Epithelial cell of esophagus (primary cell): ENCODE measurements around the gene GPR62.
"Not testable (repeated sequence)": the region's sequence is repeated elsewhere in the genome, so short reads cannot be mapped to it uniquely, and the experiment has no call there.

Experiments
- DNase-seq: peaks from one replicate; pipeline ENCODE4 v3.0.0; 2010; ENCODE audit warnings: low read depth
- H3K4me3 ChIP-seq: 2 replicates; pipeline ENCODE4 v1.5.1; 2011; ENCODE audit warnings: mild to moderate bottlenecking, low read length, control low read depth
- CTCF ChIP-seq: IDR thresholded peaks from 2 replicates; pipeline ENCODE4 v1.5.1; 2011; ENCODE audit warnings: low read depth, mild to moderate bottlenecking, low read length, control low read depth, inconsistent platforms; ENCODE audit not compliant: insufficient read depth; ENCODE audit errors: missing control alignments

Gene GPR62, protein sequence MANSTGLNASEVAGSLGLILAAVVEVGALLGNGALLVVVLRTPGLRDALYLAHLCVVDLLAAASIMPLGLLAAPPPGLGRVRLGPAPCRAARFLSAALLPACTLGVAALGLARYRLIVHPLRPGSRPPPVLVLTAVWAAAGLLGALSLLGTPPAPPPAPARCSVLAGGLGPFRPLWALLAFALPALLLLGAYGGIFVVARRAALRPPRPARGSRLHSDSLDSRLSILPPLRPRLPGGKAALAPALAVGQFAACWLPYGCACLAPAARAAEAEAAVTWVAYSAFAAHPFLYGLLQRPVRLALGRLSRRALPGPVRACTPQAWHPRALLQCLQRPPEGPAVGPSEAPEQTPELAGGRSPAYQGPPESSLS

GRCh38 chr3:51955175-51955892 lies at the start of gene GPR62:
Gene GPR62, plus strand, starts transcription at chr3:51955381. Its CDS starts 272 bp downstream, at chr3:51955653.
- no peak for DNase-seq
- TF ChIP-seq CTCF = no peak
- H3K4me3 ChIP-seq = no peak within 1 kb of the TSS

DNA sequence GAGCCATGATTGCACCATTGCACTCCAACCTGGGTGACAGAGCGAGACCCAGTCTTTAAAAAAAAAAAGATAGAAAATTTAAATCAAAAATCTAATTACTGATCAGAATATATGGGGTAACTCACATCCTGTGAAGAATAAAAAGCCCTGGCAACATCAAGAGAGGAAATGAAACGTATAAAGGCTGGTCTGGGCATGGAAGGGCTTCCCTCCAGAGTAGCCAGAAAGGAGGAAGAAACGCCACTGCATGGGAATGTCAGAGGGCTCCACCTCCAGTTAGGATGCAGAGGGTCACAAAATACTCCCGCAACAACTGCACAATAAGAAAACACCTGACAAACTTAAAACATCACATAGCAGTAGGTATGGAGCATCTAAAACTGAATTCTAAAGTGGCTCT lies 47.2 kb upstream of the GPR62 start:
- TF ChIP-seq CTCF = no peak
- peak; percentile 63 for DNase-seq
- H3K4me3 ChIP-seq = no peak overlapping the region

DNA sequence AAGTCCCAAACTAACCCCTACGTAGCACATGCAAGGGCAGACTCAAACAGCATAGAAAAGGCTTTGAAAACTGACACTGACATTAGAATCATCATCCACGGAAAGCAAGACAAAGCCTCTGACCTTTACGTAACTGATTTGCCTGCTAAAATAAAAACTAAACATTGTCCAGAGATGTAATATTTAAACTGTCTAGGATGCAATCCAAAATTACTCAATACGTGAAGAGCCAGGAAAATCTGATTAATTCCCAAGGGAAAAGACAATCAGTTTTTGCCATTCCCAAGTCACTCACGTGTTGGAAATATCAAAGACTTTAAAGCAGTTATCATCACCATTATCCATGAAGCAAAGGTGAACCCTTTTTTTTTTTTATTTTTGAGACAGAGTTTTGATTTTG lies 38.8 kb upstream of the GPR62 start:
- no peak overlapping the region for H3K4me3 ChIP-seq
- DNase-seq = no peak
- TF ChIP-seq CTCF = no peak

DNA sequence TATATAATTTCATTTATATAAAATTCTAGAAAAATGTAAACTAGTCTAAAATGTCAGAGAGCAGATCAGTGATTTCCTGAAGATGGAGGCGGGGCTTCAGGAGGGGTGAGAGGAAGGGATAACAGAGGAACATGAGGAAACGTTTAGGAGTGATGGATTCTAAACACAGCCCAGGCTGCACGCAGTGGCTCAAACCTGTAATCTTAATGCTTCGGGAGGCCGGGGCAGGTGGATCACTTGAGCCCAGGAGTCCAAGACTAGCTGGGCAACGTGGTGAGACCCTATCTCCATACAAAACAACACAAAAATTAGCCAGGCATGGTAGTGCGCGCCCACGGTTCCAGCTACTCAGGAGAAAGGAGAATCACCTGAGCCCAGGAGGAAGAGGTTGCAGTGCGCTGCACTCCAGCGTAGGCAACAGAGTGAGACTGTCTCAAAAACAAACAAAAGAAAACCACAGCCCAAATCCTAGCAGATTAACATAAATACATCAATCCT lies 34.1 kb upstream of the GPR62 start:
- no peak overlapping the region for H3K4me3 ChIP-seq
- no peak for TF ChIP-seq CTCF
- no peak for DNase-seq

DNA sequence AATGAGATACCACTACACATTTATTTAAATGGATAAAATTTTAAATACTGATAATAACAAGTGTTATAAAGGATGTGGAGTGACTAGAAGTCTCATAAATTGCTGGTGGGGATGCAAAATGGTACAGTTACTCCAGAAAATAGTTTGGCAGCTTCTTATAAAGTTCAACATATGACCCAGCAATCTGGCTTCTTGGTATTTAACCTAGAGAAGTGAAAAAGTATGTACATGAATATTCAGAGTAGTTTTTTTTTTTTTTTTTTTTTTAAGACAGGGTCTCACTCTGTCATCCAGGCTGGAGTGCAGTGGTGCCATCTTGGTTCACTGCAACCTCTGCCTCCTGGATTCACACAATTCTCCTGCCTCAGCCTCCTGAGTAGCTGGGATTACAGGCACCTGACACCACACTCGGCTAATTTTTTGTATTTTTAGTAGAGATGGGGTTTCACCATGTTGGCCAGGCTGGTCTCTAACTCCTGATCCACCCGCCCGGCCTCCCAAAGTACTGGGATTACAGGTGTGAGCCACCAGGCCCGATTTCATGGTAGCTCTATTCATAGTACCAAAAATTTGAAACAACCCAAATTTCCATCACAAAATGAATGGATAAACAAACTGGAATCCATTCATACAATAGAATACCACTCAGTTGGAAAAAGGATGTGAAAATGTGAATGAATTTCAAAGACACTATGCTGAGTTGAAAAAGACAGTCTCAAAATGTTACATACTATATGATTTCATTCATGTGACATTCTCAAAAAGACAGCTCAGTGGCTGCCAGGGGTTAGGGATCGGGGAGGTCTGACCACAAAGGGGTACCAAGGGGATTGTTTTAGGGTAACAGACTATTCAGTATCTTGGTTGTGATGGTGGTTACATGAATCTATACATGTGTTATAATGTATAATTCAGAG lies 27.9 kb upstream of the GPR62 start:
- DNase-seq = no peak
- no peak for TF ChIP-seq CTCF
- H3K4me3 ChIP-seq = no peak overlapping the region

DNA sequence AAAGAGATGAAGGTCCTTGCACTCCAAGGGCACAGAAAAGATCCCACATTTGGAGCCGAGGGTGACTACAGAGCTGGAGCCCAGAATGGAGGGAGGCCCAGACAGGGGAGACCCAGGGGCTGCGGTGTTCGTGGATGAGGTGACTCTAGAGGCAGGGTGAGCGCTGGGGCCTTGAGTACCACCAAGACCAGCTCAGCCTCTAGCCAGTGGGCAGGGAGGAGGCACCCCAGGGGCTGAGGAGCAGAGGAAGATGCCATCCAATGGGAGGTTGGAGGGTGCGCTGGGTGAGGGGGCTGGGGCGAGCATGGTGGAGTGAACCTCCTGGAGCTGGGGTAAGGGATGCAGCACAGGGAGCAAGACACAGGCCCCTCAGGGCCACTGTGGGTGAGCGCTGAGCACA lies 26.7 kb upstream of the GPR62 start:
- no peak overlapping the region for H3K4me3 ChIP-seq
- no peak for TF ChIP-seq CTCF
- DNase-seq = no peak

- H3K4me3 ChIP-seq, DNase-seq: not testable (repeated sequence)
These were observed 26.2 kb upstream of the GPR62 start for GRCh38 chr3:51928981-51929380.
